Esophagus squamous epithelium (tissue), 4 donors: Measurements from ENCODE around the gene NR6A1.

Source experiments
- POLR2A ChIP-seq, 4 donors: fragments of 450-650 bp; IDR thresholded peaks; one replicate each; pipeline ENCODE4 v1.6.1; 2017; ENCODE audit warnings: antibody characterized with exemption in 4 of 4, mild to moderate bottlenecking in 4 of 4, moderate library complexity in 3 of 4
- TF ChIP-seq, protein P1 (sequence below), 6 experiments: fragments of 450-650 bp in 4 of 6; fragments of 200-600 bp in 2 of 6; sonication (generic) in 2 of 6; IDR thresholded peaks; one replicate each; pipeline ENCODE4 v1.5.1; 2016 to 2019; ENCODE audit warnings: antibody characterized with exemption in 6 of 6, mild to moderate bottlenecking in 4 of 6, moderate library complexity in 4 of 6

DNA sequence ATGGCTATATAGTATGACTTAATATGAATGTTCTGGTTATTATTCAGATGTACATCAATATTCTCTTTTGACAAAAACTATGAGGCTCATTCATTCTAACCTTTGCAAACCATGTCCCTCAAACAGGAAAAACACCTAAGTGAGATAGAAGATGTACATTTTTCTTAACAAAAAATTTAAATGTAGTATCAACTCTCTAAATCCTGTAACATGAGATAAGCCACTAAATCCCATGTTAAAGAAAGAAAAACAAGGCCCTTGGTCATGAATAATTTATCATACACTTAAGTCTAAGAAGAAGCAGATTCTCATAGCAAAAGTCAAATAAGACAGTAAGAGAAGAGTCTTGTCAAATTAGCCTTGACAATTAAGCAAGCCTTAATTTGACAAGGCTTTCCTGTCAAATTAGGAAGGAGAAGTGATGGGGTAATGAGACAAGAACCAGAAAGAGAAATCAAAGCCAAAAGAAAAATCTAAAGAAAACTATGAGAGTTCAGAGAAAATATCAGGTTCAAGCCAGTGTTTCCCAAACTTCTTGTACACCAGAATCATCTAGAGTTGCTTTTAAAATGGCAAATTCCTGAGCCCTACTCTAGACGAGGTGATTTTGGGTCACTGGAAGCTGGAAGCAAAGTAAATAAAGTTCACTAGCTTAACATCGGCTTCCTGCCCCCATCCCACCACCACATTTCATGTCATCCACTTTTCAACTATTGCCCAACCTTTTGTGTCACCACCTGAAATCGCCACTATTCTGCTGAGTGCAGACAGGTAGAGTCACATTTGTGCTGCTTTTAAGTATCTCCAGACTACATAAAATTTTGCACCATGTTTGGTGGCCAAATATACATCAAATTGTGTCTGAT lies 76.5 kb downstream of the NR6A1 start:
- TF ChIP-seq, protein P1, sequence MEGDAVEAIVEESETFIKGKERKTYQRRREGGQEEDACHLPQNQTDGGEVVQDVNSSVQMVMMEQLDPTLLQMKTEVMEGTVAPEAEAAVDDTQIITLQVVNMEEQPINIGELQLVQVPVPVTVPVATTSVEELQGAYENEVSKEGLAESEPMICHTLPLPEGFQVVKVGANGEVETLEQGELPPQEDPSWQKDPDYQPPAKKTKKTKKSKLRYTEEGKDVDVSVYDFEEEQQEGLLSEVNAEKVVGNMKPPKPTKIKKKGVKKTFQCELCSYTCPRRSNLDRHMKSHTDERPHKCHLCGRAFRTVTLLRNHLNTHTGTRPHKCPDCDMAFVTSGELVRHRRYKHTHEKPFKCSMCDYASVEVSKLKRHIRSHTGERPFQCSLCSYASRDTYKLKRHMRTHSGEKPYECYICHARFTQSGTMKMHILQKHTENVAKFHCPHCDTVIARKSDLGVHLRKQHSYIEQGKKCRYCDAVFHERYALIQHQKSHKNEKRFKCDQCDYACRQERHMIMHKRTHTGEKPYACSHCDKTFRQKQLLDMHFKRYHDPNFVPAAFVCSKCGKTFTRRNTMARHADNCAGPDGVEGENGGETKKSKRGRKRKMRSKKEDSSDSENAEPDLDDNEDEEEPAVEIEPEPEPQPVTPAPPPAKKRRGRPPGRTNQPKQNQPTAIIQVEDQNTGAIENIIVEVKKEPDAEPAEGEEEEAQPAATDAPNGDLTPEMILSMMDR (IDR thresholded peaks at IDR 0.05): no peak
- no peak for TF ChIP-seq POLR2A (IDR thresholded peaks at IDR 0.05)
